ENCODE measurements around the gene SNRK. TPM values are rescaled to one million over a fixed set of nuclear protein-coding genes. Genes with fewer than 3 reads are reported as not detected.

Gene SNRK
- total RNA-seq, 2 donors from 2014 or later, result 22.7 to 31.2 TPM

DNA sequence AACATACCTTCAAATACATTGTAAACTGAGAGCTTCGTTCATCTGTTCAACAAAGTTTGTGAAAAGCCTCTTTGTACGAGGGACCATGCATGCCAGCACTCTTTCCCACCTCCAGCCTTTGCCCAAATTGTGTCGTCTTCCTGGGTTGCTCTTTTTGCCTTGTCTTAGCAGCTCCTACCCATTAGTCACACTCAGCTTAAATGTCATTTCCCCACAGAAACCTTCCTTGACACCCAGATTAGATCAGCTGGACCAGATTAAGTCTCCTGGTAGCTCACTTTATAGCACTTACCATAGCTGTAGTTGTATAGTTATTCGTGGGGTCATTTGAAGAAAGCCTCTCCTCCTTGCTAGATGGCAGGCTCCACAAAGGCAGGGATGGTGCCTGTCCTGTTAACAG is 24.1 kb upstream of the SNRK start:
- H3K4me1 ChIP-seq, result no peaks in the 10 kb centered on the region
- no peak overlapping the region for H3K27ac ChIP-seq
- no peaks in the 10 kb centered on the region for H3K36me3 ChIP-seq
- TF ChIP-seq, protein P1, sequence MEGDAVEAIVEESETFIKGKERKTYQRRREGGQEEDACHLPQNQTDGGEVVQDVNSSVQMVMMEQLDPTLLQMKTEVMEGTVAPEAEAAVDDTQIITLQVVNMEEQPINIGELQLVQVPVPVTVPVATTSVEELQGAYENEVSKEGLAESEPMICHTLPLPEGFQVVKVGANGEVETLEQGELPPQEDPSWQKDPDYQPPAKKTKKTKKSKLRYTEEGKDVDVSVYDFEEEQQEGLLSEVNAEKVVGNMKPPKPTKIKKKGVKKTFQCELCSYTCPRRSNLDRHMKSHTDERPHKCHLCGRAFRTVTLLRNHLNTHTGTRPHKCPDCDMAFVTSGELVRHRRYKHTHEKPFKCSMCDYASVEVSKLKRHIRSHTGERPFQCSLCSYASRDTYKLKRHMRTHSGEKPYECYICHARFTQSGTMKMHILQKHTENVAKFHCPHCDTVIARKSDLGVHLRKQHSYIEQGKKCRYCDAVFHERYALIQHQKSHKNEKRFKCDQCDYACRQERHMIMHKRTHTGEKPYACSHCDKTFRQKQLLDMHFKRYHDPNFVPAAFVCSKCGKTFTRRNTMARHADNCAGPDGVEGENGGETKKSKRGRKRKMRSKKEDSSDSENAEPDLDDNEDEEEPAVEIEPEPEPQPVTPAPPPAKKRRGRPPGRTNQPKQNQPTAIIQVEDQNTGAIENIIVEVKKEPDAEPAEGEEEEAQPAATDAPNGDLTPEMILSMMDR (IDR thresholded peaks at IDR 0.05), result no peak
- no peak overlapping the region for H3K4me3 ChIP-seq
- no peaks in the 10 kb centered on the region for H3K27me3 ChIP-seq
- no peaks in the 10 kb centered on the region for H3K9me3 ChIP-seq
- DNase-seq (ENCODE audit: low spot score), result no peak

DNA sequence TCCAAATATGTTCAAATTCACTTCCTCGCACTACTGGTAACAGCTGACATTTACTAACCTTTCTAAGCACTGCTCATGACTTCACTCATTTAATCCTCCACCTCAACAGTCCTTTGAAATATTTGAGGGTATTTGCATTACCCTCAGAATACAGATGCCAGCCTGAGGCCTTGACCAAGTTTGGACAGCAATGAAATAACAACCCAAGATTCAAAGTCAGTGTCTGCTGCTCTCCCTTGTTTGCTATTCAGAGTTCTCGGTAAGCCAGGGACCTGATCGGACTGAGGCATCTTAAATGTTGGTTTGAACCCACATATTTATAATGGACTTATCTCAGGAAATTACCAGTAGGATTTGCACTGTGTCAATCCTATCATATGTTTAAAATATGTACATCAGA is 19.9 kb upstream of the SNRK start:
- no peaks in the 10 kb centered on the region for H3K9me3 ChIP-seq
- no peaks in the 10 kb centered on the region for H3K36me3 ChIP-seq
- no peak overlapping the region for H3K4me3 ChIP-seq
- H3K27me3 ChIP-seq, result no peaks in the 10 kb centered on the region
- no peak overlapping the region for H3K27ac ChIP-seq
- no peak for DNase-seq (ENCODE audit: low spot score)
- TF ChIP-seq, protein P1 (IDR thresholded peaks at IDR 0.05), result no peak
- no peaks in the 10 kb centered on the region for H3K4me1 ChIP-seq

DNA sequence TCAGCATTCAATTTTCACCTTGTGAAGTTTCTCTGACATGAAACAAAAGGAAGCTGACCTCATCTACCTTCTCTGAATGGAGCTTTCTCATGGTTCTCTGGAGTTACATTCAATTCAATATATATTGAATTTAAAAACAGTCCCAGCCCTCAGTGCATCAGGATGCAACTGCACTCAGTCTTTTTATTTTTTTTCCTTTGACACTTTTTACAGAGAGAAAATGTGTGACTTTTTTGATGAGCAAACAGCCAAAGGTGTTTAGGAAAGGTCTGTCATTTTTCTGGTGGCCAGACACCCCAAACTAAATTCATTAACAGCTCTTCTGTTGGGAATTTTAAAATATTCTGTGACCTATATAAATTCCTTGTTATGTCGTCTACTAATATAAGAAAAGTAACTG is 19.3 kb upstream of the SNRK start:
- no peaks in the 10 kb centered on the region for H3K9me3 ChIP-seq
- H3K36me3 ChIP-seq, result no peaks in the 10 kb centered on the region
- no peaks in the 10 kb centered on the region for H3K4me1 ChIP-seq
- DNase-seq (ENCODE audit: low spot score), result no peak
- no peaks in the 10 kb centered on the region for H3K27me3 ChIP-seq
- no peak overlapping the region for H3K27ac ChIP-seq
- TF ChIP-seq, protein P1 (IDR thresholded peaks at IDR 0.05), result no peak
- no peak overlapping the region for H3K4me3 ChIP-seq

DNA sequence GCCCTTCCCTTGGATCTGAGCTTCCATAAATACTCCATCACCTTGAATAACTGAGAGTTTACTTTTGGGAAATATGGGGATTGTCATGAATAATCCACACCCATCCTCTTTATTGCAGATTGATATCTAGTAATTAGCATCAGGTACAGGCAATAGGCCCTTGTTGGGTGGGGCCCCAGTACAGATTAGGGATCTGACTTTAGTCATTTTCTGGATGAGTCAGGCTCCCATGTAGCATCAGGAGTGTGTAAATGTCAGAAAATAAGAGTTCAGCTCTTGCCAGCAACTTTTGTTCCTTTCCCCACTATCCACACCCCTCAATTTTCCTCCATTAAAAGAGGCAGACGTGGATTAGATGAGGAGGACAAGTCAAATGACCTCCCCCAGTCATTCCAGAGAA is 17.7 kb upstream of the SNRK start:
- Histone ChIP-seq H3K27ac (no peak overlapping the region), H3K4me3 (no peak overlapping the region), H3K36me3 (no peaks in the 10 kb centered on the region), H3K4me1 (no peaks in the 10 kb centered on the region), H3K9me3 (no peaks in the 10 kb centered on the region), H3K27me3 (no peaks in the 10 kb centered on the region)
- TF ChIP-seq, protein P1 (IDR thresholded peaks at IDR 0.05), result no peak
- DNase-seq (ENCODE audit: low spot score), result no peak

DNA sequence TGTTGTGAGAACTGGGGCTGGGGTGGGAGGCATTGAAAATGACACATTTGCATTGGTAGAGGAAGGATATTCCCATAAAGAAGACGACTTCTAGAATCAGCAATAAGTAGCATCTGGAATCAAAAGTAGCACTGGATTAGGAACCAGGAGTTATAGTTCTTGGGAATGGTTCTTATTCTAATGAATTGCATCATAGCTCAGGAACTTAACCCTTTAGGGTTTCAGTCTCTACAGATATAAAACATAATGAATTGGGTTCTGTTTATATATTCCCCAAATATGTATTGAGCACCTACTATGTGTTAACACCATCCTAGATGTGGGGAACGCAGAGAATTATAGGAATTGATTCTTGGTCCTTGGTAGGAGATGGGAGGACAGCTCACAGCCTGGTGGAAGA is 16.3 kb upstream of the SNRK start:
- Histone ChIP-seq H3K4me1 (no peaks in the 10 kb centered on the region), H3K27me3 (no peaks in the 10 kb centered on the region), H3K9me3 (no peaks in the 10 kb centered on the region), H3K27ac (no peak overlapping the region), H3K4me3 (no peak overlapping the region), H3K36me3 (no peaks in the 10 kb centered on the region)
- TF ChIP-seq, protein P1 (IDR thresholded peaks at IDR 0.05), result no peak
- no peak for DNase-seq (ENCODE audit: low spot score)

DNA sequence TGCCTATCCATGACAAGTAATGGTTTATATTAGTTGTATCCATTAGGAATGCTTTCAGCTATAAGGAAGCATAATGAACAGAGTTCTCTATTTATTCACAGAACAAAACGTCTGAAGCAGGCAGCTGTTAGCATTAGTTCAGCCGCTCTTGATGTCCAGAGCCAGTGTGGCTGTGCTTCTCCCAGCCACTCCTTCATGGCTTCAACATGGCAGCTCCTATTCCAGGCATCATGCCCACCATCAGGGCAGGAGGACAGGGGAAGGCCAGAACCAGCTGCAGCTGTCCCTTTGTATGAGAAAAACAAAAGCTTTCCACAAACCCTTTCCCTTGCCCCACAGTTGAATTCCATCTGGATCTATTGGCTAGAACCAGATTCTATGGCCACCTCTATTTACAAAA is 12.9 kb upstream of the SNRK start:
- no peak overlapping the region for H3K27ac ChIP-seq
- H3K27me3 ChIP-seq, result no peaks in the 10 kb centered on the region
- H3K4me3 ChIP-seq, result no peak overlapping the region
- TF ChIP-seq, protein P1 (IDR thresholded peaks at IDR 0.05), result no peak
- no peaks in the 10 kb centered on the region for H3K4me1 ChIP-seq
- DNase-seq (ENCODE audit: low spot score), result no peak
- H3K36me3 ChIP-seq, result no peaks in the 10 kb centered on the region
- no peaks in the 10 kb centered on the region for H3K9me3 ChIP-seq
